Measurements from ENCODE around the gene ZNF385B.

DNA sequence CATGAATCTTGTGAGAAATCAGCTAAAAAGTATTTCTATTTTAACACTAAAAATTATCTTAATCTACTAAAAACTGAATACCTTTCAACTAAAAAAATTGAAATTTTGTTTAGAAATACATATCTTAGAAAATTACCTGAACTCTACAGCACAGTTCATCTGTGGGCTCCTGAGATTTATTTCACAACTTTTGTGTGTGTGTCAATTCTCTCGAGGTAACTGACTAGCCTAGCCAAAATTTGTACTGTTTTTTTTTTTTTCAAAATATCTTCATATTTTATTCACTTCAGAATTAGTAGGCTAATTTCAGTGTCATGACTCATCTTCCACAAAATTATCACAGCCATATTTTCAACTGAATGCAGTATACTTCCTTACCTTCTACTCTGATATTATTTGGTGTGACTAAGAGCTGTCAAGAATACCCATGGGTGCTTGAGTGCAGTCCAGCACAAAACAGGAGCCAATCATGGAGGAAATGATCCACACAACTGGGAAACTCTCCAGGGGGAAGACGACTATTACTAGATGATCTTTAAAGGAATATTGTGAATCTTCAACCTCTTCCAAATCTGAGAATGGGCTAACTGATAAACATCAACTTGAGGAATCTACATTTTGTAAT lies 174.6 kb downstream of the ZNF385B start:
- TF ChIP-seq TAF1 (conservative IDR thresholded peaks at IDR 0.05) (no peak), RAD21 (IDR thresholded peaks at IDR 0.05) (no peak), HNF4A (conservative IDR thresholded peaks at IDR 0.05) (no peak), ATF3 (IDR thresholded peaks at IDR 0.05) (no peak), HNF4G (IDR thresholded peaks at IDR 0.05) (no peak), FOXA2 (IDR thresholded peaks at IDR 0.05) (no peak), ZBTB33 (IDR thresholded peaks at IDR 0.05) (no peak)
